GM18951 (cell line): ENCODE data around the gene CCDC178.

ENCODE experiments used
- POLR2A ChIP-seq: IDR thresholded peaks from 4 replicates; pipeline ENCODE4 v1.6.1; 2011; ENCODE audit warnings: mild to moderate bottlenecking; ENCODE audit not compliant: insufficient read length, insufficient read depth; ENCODE audit errors: extremely low read depth
- in situ Hi-C: fragments of 300-500 bp; cut with MboI; formaldehyde crosslinking; loops from one replicate; pipeline ENCODE4 v1.12.0; 2022; ENCODE audit warnings: low sequenced_read_pairs, mixed read lengths, inconsistent platforms; ENCODE audit not compliant: unreplicated experiment

The CCDC178 gene

DNA sequence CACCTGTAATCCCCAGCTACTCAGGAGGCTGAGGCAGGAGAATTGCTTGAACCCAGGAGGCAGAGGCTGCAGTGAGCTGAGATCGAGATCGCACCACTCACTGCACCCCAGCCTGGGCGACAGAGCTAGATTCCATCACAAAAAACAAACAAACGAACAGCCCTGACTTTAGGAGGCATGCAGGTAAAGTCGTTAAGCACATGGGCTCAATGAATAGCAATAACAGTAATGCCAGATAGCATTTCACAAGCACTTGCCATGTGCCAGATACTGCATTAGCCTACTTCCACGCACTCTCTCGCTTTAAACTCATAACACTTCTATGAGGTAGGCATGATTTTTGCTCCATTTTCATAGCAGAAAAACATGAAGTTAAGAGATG lies 532.1 kb downstream of the CCDC178 start:
- no peak for TF ChIP-seq POLR2A
- in situ Hi-C loops = no loop called here

DNA sequence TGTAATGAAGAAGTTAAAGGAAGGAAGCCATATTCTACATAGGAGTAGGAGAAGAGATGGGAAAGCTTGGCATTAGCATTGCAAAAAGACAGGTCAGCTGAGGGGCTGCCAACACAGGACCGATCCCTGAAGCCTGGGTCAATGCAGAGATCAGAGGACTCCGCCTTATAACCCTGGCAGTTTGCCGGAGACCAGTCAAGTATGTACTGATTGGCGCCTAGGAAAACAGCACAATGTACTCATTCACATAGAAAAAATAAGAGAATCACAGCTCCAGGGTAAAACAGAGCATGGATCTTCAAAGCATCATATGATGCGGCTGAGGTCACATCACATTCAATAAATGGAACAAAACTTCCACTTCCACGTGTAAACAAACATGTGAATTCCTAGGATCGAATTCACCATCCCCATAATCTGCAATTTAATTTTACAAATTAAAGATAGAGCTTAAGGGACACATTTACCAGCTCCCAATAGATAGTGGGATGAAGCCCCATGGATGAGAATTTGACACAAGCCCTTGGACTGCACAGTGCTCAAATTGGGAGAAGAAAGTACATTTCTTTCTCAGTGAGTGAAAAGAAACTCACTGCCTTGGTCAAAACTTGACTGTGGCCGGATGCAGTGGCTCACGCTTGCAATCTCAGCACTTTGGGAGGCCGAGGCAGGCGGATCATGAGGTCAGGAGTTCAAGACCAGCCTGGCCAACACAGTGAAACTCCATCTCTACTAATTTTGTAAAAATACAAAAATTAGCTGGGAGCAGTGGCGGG lies 532.7 kb downstream of the CCDC178 start:
- TF ChIP-seq POLR2A = no peak
- in situ Hi-C loops = no loop called here

DNA sequence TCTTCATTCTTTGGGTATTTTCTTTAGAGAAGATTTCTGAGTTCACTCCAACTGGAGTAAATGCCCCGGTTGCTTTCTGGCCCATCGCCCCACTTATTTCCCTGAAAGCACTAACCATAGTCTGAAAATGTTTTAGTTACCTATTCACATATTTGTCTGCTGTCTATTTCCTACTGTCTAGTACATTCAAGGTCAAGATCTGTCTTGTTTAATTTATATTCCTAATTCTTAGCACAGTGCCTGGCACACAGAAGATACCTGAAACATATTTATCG lies 533.3 kb downstream of the CCDC178 start:
- in situ Hi-C loops = no loop called here
- no peak for TF ChIP-seq POLR2A

DNA sequence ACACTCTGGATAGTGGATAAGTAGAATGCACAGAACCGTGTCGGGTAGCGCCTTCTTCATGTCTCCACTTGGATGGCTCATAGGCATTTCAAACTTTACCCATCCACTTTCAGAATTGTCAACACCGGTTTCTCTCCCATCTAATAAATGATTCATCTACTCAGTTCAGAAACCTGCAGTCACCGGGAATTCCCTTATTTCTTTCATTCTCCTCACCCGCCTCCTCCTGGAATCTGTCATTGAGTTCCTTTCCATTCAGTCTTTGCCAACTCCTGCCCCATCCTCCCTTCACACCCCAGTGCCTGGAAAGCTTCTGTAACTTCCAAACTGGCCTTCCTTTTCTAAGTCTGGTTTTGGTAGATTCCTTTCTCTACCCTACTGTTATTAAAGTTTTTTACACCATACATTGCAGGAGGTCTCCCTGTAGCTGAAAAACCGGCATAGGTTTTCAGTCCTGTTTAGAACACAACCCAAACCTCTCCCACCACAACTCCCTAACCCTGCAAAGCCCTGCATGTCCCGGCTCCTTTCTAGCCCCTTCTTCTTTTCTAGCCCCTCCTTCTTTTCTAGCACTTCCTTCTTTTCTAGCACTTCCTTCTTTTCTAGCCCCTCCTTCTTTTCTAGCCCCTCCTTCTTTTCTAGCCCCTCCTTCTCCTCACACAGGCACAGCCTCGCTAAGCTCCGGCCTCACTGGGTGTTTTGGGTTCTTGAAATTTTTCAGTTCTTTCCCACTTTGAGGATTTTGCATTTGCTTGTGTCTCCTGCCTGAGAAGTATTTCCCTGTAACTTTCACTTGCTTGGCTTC lies 533.8 kb downstream of the CCDC178 start:
- in situ Hi-C loops = no loop called here
- TF ChIP-seq POLR2A = no peak

DNA sequence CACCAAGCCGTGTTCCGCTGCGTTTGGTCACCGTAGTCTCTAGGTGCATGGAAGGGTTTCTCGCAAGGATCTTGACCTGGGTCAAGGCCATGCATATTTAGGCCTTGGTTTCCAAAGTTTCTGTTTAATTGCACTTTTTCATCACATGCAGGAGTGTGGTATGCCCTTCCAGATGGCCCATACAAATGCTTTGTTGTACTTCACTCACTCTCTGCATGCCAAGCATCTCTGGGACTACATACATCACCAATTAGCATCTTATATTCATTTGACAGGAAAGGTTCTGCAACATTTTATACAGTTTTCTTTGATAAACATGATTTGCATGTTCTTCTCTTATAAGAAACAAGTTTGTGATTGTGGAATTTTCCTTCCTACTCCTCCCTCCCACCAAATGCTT lies 534.9 kb downstream of the CCDC178 start:
- TF ChIP-seq POLR2A = no peak
- in situ Hi-C loops = no loop called here

DNA sequence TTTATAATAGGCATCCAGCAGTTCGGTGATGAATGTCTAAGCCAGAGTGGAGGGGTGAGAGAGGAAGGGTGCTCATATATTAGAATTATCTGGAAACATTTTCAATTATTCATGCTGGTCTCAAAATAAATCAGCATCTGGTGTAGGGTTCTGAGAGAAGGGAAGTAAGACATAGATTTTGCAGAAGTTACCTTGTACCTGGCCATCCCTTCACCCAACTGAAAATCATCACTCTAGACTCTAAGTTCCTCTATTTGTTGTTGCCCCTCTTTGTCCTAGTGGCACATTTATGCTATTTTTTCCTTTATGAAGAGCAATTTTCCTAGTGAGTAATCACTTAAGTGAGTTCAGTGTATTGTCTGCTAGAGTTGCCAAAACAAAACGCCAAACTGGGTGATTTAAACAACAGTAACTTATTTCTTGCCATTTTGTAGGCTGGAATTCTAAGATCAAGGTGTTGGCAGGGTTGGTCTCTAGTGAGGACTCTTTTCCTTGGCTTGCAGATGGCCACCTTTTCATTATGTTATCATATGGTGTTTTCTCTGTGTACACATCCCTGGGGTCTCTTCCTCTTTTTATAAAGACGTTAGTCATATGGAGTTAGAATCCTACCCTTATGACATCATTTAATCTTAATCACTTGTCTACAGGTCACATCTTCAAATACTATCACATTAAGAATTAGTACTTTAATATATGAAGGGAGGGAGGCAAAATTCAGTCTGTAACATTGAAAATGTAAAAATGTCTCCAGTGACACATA lies 537.8 kb downstream of the CCDC178 start:
- in situ Hi-C loops = no loop called here
- no peak for TF ChIP-seq POLR2A

DNA sequence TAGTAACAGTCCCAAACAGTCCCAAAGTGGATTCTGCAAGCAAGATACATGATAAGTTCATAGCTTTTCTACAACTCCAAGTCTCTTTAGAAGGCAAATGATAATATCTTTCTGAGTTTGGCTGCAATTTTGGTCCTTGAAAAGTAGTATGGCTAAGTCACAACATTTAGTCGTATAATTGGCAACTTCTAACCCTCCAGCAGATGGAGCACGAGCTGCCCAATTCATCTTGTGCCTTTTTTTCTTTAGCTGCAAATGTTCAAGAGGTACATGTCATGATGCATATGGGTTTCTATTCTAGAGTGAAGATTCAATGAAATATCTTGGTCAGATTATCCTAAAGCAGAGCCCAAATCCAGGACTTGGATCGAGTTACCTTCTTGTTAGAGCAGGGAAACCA lies 540.7 kb downstream of the CCDC178 start:
- in situ Hi-C loops = no loop called here
- TF ChIP-seq POLR2A = no peak

DNA sequence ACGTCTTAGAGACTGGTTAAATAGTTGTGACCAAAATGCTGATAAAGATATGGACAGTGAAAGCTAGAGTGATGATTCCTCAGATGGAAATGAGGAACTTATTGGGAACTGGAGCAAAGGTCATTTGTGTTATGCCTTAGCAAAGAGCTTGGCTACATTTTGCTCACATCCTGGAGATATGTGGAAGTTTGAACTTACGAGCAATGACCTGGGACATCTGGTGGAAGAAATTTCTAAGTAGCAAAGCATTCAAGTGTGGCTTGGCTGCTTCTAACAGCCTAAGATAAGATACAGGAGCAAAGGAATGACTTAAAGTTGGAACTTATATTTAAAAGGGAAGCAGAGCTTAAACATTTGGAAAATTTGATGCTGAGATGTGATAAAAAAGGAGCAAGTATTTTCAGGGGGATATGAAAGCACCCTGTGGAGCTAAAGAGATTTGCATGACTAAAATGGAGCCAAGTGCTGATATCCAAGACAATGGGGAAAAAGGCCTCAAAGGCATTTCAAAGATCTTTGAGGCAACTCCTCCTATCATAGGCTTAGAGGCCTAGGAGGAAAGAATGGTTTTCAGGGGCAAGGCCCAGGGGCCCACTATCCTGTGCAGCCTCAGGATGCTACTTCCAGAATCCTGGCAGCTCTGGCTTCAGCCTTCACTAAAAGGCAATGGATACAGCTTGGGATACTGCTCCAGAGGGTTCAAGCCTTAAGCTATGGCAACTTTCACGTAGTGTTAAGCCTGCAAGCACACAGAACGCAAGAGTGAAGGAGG lies 543.6 kb downstream of the CCDC178 start:
- no peak for TF ChIP-seq POLR2A

DNA sequence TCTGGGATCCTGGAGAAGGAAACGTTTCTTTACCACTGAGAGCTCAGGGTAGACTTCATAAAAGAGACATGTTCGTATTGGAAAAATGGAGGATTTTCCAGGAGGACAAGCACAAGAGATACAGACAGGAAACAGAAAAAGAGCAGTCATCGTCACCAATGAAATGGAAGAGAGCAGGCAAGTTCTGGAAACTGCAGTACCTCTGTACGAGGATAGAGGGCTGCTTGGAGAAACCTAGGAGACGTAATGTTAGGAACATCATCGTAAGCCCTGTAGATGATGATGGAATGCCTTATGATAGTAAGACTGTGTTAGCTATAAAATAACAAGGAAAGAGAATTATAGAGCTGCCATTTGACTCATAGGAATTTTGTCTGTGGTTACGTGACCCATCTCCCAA lies 546.6 kb downstream of the CCDC178 start:
- TF ChIP-seq POLR2A = no peak
- in situ Hi-C loops = no loop called here

More for the DNA sequence above, 543.6 kb downstream of the CCDC178 start:
- in situ Hi-C loops = no loop called here

DNA sequence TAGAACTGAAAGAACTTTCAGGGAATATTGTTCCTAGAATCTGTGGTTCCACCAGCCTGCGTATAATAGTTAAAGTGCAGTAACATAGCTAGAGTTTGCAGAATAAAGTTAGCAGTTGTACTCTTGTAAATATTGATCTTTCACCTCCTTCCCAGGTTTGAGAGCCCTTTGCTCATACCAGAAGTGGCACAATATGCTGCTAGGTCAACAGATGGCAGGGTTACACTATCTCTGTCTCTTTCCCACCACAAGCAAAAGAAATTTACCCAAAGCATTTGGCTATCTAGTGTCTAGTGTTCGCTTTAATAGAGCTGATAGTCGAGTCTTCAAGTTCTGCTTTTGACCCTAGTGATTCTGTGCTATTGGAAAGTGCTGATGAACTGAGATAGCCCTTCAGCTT lies 548.7 kb downstream of the CCDC178 start:
- TF ChIP-seq POLR2A = no peak
- in situ Hi-C loops = no loop called here

DNA sequence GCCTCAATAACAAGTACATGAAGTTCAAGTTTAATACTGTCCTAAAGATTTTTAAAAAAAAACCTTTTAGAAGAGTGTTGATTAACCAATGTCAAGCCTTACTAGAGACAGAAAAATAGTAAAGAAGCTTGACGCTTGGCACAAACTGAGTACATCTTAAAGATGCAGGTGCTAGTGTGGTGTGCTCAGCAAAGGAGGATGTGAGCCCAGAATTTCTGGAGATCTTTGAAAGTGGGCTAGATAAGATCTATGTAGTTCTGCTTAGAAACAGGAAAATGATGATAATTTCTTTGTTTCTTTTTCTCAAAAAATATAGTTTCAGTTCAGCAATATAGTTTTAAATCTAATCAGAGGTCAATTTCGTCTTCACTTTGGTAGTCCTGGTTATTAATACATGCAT lies 549.4 kb downstream of the CCDC178 start:
- in situ Hi-C loops = no loop called here

DNA sequence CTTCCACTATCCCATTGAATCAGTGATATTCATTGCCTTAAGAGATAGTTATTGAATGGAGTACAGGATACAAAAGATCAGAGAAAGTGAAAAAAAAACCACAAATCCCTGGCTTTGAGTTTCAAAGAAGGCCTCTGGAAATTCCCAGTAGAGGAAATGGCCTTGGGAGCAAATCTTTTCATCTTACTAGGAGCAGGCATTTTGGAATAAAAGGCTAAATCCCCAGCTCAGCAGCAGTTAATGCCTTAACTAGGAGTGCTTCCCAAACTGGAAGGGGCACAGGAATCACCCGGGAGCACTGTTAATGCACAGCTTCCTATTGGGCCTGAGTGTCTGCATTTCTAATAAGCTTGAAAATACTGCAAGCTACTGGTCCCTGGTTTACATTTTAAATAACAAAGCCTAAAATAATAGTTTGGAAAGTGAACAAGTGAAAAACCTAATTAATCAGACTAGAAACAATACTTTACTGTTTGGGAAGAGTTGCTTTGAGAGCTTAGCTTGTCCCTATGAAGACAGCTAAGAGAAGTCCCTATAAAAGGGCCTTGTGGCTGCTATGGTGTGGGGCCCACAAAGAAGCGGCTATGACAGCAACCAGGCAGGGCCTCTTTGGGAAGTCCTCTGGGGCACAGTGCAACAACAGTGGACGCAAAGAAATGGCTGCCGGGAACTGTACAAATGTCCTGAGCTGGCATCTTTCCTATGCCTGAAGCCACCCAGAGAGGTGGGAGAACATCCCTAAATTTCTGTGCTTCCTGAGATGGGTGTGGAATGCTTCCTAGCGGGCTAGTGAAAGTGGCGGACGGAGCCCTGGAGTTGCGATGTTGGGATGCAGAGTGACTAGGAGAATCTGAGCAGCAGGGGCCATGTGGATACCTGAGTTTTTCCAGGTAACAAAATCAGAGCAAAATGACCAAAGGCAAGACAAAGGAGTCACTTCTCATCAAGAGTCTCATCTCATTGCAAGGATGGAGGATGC lies 550.6 kb downstream of the CCDC178 start:
- no peak for TF ChIP-seq POLR2A
- in situ Hi-C loops = no loop called here

More for the DNA sequence above, 549.4 kb downstream of the CCDC178 start:
- no peak for TF ChIP-seq POLR2A
